Nephron (organoid): Measurements from ENCODE around the gene TPD52L1.

ENCODE experiments used
- H3K27ac Mint-ChIP-seq, 3 experiments: 2 replicates each; pipeline ENCODE4 v1.8.0; 2020; ENCODE audit warnings: mixed read lengths in 3 of 3, mild to moderate bottlenecking in 2 of 3, moderate library complexity in 1 of 3
- H3K27me3 Mint-ChIP-seq: 2 replicates; pipeline ENCODE4 v1.8.0; 2021; ENCODE audit warnings: low read depth, mild to moderate bottlenecking, moderate library complexity, mixed read lengths
- H3K36me3 Mint-ChIP-seq: 2 replicates; pipeline ENCODE4 v1.8.0; 2020; ENCODE audit warnings: low read depth, mixed read lengths
- H3K4me1 Mint-ChIP-seq: 2 replicates; pipeline ENCODE4 v1.8.0; 2020; ENCODE audit warnings: mixed read lengths
- H3K4me3 Mint-ChIP-seq, 3 experiments: 2 replicates each; pipeline ENCODE4 v1.8.0; 2020; ENCODE audit warnings: mild to moderate bottlenecking in 3 of 3, mixed read lengths in 3 of 3, moderate library complexity in 2 of 3
- H3K9me3 Mint-ChIP-seq: 2 replicates; pipeline ENCODE4 v1.8.0; 2020; ENCODE audit warnings: mixed read lengths
- CTCF ChIP-seq, 3 experiments: fragments of 200-600 bp; sonication (generic); IDR thresholded peaks; one replicate each; pipeline ENCODE4 v1.5.0; 2021; ENCODE audit warnings: antibody characterized with exemption in 3 of 3; ENCODE audit not compliant: unreplicated experiment in 3 of 3

TPD52L1 gene

GRCh38 chr6:125212377-125212776, 58.8 kb downstream of the TPD52L1 start:
- Mint-ChIP-seq H3K4me1 (peaks cover 5% of the 10 kb centered on the region), H3K4me3 (no peak overlapping the region)

GRCh38 chr6:125213939-125214338, 60.4 kb downstream of the TPD52L1 start:
- H3K27me3 Mint-ChIP-seq, result no peaks in the 10 kb centered on the region
- H3K4me1 Mint-ChIP-seq, result no peaks in the 10 kb centered on the region
- no peaks in the 10 kb centered on the region for H3K36me3 Mint-ChIP-seq
- no peak for TF ChIP-seq CTCF (IDR thresholded peaks at IDR 0.05; ENCODE audit: unreplicated experiment in 3 of 3)
- no peaks in the 10 kb centered on the region for H3K9me3 Mint-ChIP-seq
- H3K4me3 Mint-ChIP-seq, result no peak overlapping the region
- H3K27ac Mint-ChIP-seq, result no peak overlapping the region

More at GRCh38 chr6:125212377-125212776, 58.8 kb downstream of the TPD52L1 start:
- no peaks in the 10 kb centered on the region for H3K36me3 Mint-ChIP-seq
- no peaks in the 10 kb centered on the region for H3K9me3 Mint-ChIP-seq
- no peak overlapping the region for H3K27ac Mint-ChIP-seq
- TF ChIP-seq CTCF (IDR thresholded peaks at IDR 0.05; ENCODE audit: unreplicated experiment in 3 of 3), result no peak
- no peaks in the 10 kb centered on the region for H3K27me3 Mint-ChIP-seq

- Mint-ChIP-seq H3K4me3 (no peak overlapping the region), H3K27ac (no peak overlapping the region), H3K4me1 (peaks cover 6% of the 10 kb centered on the region), H3K27me3 (no peaks in the 10 kb centered on the region), H3K9me3 (no peaks in the 10 kb centered on the region), H3K36me3 (no peaks in the 10 kb centered on the region)
- TF ChIP-seq CTCF (IDR thresholded peaks at IDR 0.05; ENCODE audit: unreplicated experiment in 3 of 3), result no peak
Measured at GRCh38 chr6:125215252-125215819, 61.8 kb downstream of the TPD52L1 start.

GRCh38 chr6:125216015-125216414, 62.4 kb downstream of the TPD52L1 start:
- Mint-ChIP-seq H3K27me3 (no peaks in the 10 kb centered on the region), H3K4me1 (peaks cover 12% of the 10 kb centered on the region)
- no peak for TF ChIP-seq CTCF (IDR thresholded peaks at IDR 0.05; ENCODE audit: unreplicated experiment in 3 of 3)

GRCh38 chr6:125217369-125217768, 63.8 kb downstream of the TPD52L1 start:
- H3K27ac Mint-ChIP-seq, result no peak overlapping the region
- no peaks in the 10 kb centered on the region for H3K9me3 Mint-ChIP-seq
- peaks cover 15% of the 10 kb centered on the region for H3K4me1 Mint-ChIP-seq
- H3K4me3 Mint-ChIP-seq, result no peak overlapping the region
- TF ChIP-seq CTCF (IDR thresholded peaks at IDR 0.05; ENCODE audit: unreplicated experiment in 3 of 3), result no peak
- H3K36me3 Mint-ChIP-seq, result no peaks in the 10 kb centered on the region
- H3K27me3 Mint-ChIP-seq, result no peaks in the 10 kb centered on the region

More at GRCh38 chr6:125216015-125216414, 62.4 kb downstream of the TPD52L1 start:
- Mint-ChIP-seq H3K27ac (no peak overlapping the region), H3K36me3 (no peaks in the 10 kb centered on the region), H3K4me3 (no peak overlapping the region), H3K9me3 (no peaks in the 10 kb centered on the region)

GRCh38 chr6:125217992-125218391, 64.4 kb downstream of the TPD52L1 start:
- Mint-ChIP-seq H3K4me3 (no peak overlapping the region), H3K4me1 (peaks cover 21% of the 10 kb centered on the region), H3K27ac (no peak overlapping the region), H3K36me3 (no peaks in the 10 kb centered on the region), H3K9me3 (no peaks in the 10 kb centered on the region), H3K27me3 (no peaks in the 10 kb centered on the region)
- no peak for TF ChIP-seq CTCF (IDR thresholded peaks at IDR 0.05; ENCODE audit: unreplicated experiment in 3 of 3)
